Suprapubic skin (tissue), 4 donors: ENCODE results near the gene DRD1. TPM values are rescaled to one million over a fixed set of nuclear protein-coding genes. Genes with fewer than 3 reads are reported as not detected.

Experiments
- DNase-seq, 2 donors: peaks; one replicate each; pipeline ENCODE4 v3.0.0-alpha.2; 2019; ENCODE audit warnings: low spot score in 2 of 2
- H3K27ac ChIP-seq: fragments of 200-600 bp; sonication (generic); one replicate; pipeline ENCODE4 v1.5.1; 2019
- H3K27me3 ChIP-seq: fragments of 200-600 bp; sonication (generic); one replicate; pipeline ENCODE4 v1.5.1; 2019
- H3K36me3 ChIP-seq: fragments of 200-600 bp; sonication (generic); one replicate; pipeline ENCODE4 v1.5.1; 2019
- H3K4me1 ChIP-seq: fragments of 200-600 bp; sonication (generic); one replicate; pipeline ENCODE4 v1.5.1; 2019
- H3K4me3 ChIP-seq: fragments of 200-600 bp; sonication (generic); one replicate; pipeline ENCODE4 v1.5.1; 2019; ENCODE audit warnings: mild to moderate bottlenecking
- H3K9me3 ChIP-seq: fragments of 200-600 bp; sonication (generic); one replicate; pipeline ENCODE4 v1.5.1; 2019
- EP300 ChIP-seq: sonication (generic); formaldehyde crosslinking; IDR thresholded peaks from one replicate; pipeline ENCODE4 v1.6.1; 2017; ENCODE audit warnings: antibody characterized with exemption
- POLR2A ChIP-seq, 2 donors: fragments of 450-650 bp; IDR thresholded peaks; one replicate each; pipeline ENCODE4 v1.6.1; 2017; ENCODE audit warnings: antibody characterized with exemption in 2 of 2, mild to moderate bottlenecking in 2 of 2, moderate library complexity in 2 of 2
- POLR2AphosphoS5 ChIP-seq, 3 donors: sonication (generic); formaldehyde crosslinking; IDR thresholded peaks; one replicate each; pipeline ENCODE4 v1.6.1; 2017; ENCODE audit warnings: antibody characterized with exemption in 3 of 3
- WGBS: methylation state at CpG from one replicate; pipeline ENCODE4 v1.1.5; 2018; 5-methylcytosine and 5-hydroxymethylcytosine counted together
- total RNA-seq, 4 donors: library from RNA; depleted of rRNA; stranded (reverse); fragments of >200 nt; gene quantifications; one replicate each; pipeline ENCODE4 v1.1.0, GENCODE V29; 2016
- TF ChIP-seq, protein P1 (sequence below), 2 donors: fragments of 200-600 bp in 1 of 2; fragments of 450-650 bp in 1 of 2; sonication (generic) in 1 of 2; IDR thresholded peaks; one replicate each; pipeline ENCODE4 v1.5.1; 2016 to 2019; ENCODE audit warnings: antibody characterized with exemption in 2 of 2, mild to moderate bottlenecking in 1 of 2, moderate library complexity in 1 of 2

Gene DRD1
- total RNA-seq, 4 donors from 2014 or later = 0.42 TPM; not detected in 3

- no peak for DNase-seq
- Histone ChIP-seq H3K9me3 (no peaks in the 10 kb centered on the region), H3K36me3 (no peaks in the 10 kb centered on the region), H3K4me3 (no peak overlapping the region), H3K4me1 (peaks cover 12% of the 10 kb centered on the region), H3K27ac (no peak overlapping the region), H3K27me3 (no peaks in the 10 kb centered on the region)
- no peak for TF ChIP-seq POLR2AphosphoS5 (IDR thresholded peaks at IDR 0.05)
- TF ChIP-seq POLR2A (IDR thresholded peaks at IDR 0.05) = no peak
- TF ChIP-seq EP300 = no peak
- TF ChIP-seq, protein P1, sequence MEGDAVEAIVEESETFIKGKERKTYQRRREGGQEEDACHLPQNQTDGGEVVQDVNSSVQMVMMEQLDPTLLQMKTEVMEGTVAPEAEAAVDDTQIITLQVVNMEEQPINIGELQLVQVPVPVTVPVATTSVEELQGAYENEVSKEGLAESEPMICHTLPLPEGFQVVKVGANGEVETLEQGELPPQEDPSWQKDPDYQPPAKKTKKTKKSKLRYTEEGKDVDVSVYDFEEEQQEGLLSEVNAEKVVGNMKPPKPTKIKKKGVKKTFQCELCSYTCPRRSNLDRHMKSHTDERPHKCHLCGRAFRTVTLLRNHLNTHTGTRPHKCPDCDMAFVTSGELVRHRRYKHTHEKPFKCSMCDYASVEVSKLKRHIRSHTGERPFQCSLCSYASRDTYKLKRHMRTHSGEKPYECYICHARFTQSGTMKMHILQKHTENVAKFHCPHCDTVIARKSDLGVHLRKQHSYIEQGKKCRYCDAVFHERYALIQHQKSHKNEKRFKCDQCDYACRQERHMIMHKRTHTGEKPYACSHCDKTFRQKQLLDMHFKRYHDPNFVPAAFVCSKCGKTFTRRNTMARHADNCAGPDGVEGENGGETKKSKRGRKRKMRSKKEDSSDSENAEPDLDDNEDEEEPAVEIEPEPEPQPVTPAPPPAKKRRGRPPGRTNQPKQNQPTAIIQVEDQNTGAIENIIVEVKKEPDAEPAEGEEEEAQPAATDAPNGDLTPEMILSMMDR (IDR thresholded peaks at IDR 0.05) = peak in 1 of 2 donors; percentile 74
- WGBS = 53% methylated on average over 11 of the region's 11 CpGs
These were observed 20.3 kb upstream of the DRD1 start for GRCh38 chr5:175464074-175464941.

DNA sequence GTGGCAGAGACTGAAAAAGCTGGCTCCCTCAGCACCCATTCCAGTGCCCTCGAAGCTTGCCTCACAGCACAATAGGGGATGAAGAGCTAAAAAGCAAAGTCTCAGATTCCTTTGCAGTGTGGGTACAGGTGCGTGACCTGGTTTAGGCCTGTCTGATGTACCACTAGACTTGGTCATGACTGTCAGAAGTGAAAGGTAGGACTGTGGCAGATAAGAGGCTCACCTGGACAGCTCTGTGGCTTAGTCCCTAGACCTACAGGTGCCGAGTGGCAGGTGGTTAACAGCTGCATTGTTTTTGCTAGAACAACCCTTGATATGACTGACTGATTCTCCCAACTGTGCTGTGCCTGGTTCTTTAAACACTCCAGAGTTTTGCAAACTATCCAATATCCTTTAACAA is 19.7 kb upstream of the DRD1 start:
- Histone ChIP-seq H3K4me1 (peaks cover 12% of the 10 kb centered on the region), H3K36me3 (no peaks in the 10 kb centered on the region), H3K9me3 (no peaks in the 10 kb centered on the region), H3K27ac (no peak overlapping the region), H3K27me3 (no peaks in the 10 kb centered on the region), H3K4me3 (no peak overlapping the region)
- DNase-seq = no peak
- no peak for TF ChIP-seq POLR2AphosphoS5 (IDR thresholded peaks at IDR 0.05)
- no peak for TF ChIP-seq EP300
- TF ChIP-seq, protein P1 (IDR thresholded peaks at IDR 0.05) = no peak
- TF ChIP-seq POLR2A (IDR thresholded peaks at IDR 0.05) = no peak
- WGBS = 91% methylated on average over 3 of the region's 3 CpGs

DNA sequence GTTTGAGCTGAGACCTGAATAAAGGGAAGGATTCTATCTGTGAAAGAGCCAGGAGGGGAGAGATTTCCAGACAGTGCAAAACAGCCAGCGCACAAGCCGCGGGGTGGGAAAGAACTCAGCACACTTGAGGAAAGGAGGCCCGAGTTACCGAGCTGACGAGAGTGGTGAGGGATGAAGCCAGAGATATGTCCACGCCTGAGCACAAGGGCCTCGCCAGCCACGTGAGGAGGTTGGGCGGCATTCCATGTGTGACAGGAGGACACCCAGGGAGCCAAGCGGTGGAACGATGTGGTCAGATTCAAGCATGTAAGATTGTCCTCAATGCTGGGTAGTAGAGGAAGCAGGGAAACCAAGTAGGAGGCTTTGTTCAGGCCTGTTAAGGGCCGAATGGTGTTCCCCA is 17.4 kb upstream of the DRD1 start:
- H3K4me1 ChIP-seq = peaks cover 5% of the 10 kb centered on the region
- no peak for TF ChIP-seq EP300
- TF ChIP-seq, protein P1 (IDR thresholded peaks at IDR 0.05) = no peak
- TF ChIP-seq POLR2AphosphoS5 (IDR thresholded peaks at IDR 0.05) = no peak
- no peak for TF ChIP-seq POLR2A (IDR thresholded peaks at IDR 0.05)
- no peaks in the 10 kb centered on the region for H3K36me3 ChIP-seq
- H3K4me3 ChIP-seq = no peak overlapping the region
- peaks cover 7% of the 10 kb centered on the region for H3K27me3 ChIP-seq
- DNase-seq = no peak
- 92% methylated on average over 13 of the region's 13 CpGs for WGBS
- H3K27ac ChIP-seq = no peak overlapping the region
- no peaks in the 10 kb centered on the region for H3K9me3 ChIP-seq

- WGBS = 95% methylated on average over 2 of the region's 2 CpGs
- Histone ChIP-seq H3K27ac (no peak overlapping the region), H3K4me1 (no peaks in the 10 kb centered on the region), H3K27me3 (peaks cover 7% of the 10 kb centered on the region), H3K9me3 (no peaks in the 10 kb centered on the region), H3K36me3 (no peaks in the 10 kb centered on the region), H3K4me3 (no peak overlapping the region)
- DNase-seq = no peak
- TF ChIP-seq, protein P1 (IDR thresholded peaks at IDR 0.05) = no peak
- TF ChIP-seq EP300 (no peak), POLR2AphosphoS5 (IDR thresholded peaks at IDR 0.05) (no peak), POLR2A (IDR thresholded peaks at IDR 0.05) (no peak)
These were observed 16.6 kb upstream of the DRD1 start for GRCh38 chr5:175460552-175460951.

DNA sequence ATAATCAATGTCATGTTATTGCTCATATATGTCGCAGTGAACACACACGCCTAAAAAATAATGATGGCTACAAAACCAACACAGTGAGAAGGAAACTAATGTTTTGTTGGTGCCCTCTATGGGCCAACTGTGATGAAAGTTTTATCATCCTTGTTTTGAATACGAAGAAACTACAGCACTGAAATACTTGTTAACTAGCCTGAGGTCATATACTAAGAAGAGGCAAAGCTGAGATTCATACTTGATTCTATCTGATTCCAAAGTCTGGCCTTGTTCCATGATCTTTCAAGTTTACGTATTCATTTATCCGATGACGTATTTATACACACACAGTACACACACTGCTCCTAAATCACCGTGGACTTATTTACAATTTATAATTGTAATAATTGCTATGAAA is 16.1 kb upstream of the DRD1 start:
- no peak for TF ChIP-seq POLR2A (IDR thresholded peaks at IDR 0.05)
- TF ChIP-seq, protein P1 (IDR thresholded peaks at IDR 0.05) = no peak
- no peak for TF ChIP-seq POLR2AphosphoS5 (IDR thresholded peaks at IDR 0.05)
- no peak for TF ChIP-seq EP300
- no peak for DNase-seq

More for the DNA sequence above, 16.1 kb upstream of the DRD1 start:
- H3K27ac ChIP-seq = no peak overlapping the region
- peaks cover 9% of the 10 kb centered on the region for H3K27me3 ChIP-seq
- 39% methylated on average over 7 of the region's 7 CpGs for WGBS
- no peaks in the 10 kb centered on the region for H3K9me3 ChIP-seq
- H3K36me3 ChIP-seq = no peaks in the 10 kb centered on the region
- H3K4me1 ChIP-seq = no peaks in the 10 kb centered on the region
- no peak overlapping the region for H3K4me3 ChIP-seq
